HepG2 (cell line): ENCODE results near the gene CST3. TPM values are rescaled to one million over a fixed set of nuclear protein-coding genes. Genes with fewer than 3 reads are reported as not detected.
"Not testable (repeated sequence)": the region's sequence is repeated elsewhere in the genome, so short reads cannot be mapped to it uniquely, and the experiment has no call there.

Experiments used
- ARNTL ChIP-seq: sonication (generic); formaldehyde crosslinking; IDR thresholded peaks from 2 replicates; pipeline ENCODE4 v1.4.0; 2020; ENCODE audit warnings: mild to moderate bottlenecking, missing genetic modification reagents
- BRCA1 ChIP-seq: sonication (generic); formaldehyde crosslinking; IDR thresholded peaks from 2 replicates; pipeline ENCODE4 v1.4.0; 2020; ENCODE audit warnings: missing genetic modification reagents
- DNMT1 ChIP-seq: sonication (generic); formaldehyde crosslinking; IDR thresholded peaks from 2 replicates; pipeline ENCODE4 v1.5.1; 2020; ENCODE audit warnings: mild to moderate bottlenecking, missing genetic modification reagents
- EP300 ChIP-seq, 3 experiments: sonication (generic) in 1 of 3; formaldehyde crosslinking in 1 of 3; IDR thresholded peaks; 2 replicates each; pipeline versions ENCODE4 v1.5.1 to v1.6.1; 2011 to 2020; ENCODE audit warnings: low read depth in 2 of 3, low read length in 2 of 3, borderline replicate concordance in 1 of 3, improper control_type of control experiment in 1 of 3, mild to moderate bottlenecking in 1 of 3, missing genetic modification reagents in 1 of 3, moderate library complexity in 1 of 3
- FOXA3 ChIP-seq: IDR thresholded peaks from 2 replicates; pipeline ENCODE4 v1.6.1; 2016; ENCODE audit warnings: missing genetic modification reagents, missing compliant biosample characterization
- GTF3A ChIP-seq: sonication (generic); formaldehyde crosslinking; conservative IDR thresholded peaks from 2 replicates; pipeline ENCODE4 v1.4.0; 2020; ENCODE audit warnings: mild to moderate bottlenecking, missing genetic modification reagents
- HMGXB4 ChIP-seq, 2 experiments: sonication (generic) in 1 of 2; formaldehyde crosslinking in 1 of 2; IDR thresholded peaks; 2 replicates each; pipeline versions ENCODE4 v1.4.0 to v1.6.1; 2018 to 2020; ENCODE audit warnings: missing genetic modification reagents in 2 of 2, borderline replicate concordance in 1 of 2, low read depth in 1 of 2, mild to moderate bottlenecking in 1 of 2, missing biosample characterization in 1 of 2
- HNF1A ChIP-seq, 2 experiments: sonication (generic) in 1 of 2; formaldehyde crosslinking in 1 of 2; IDR thresholded peaks; 2 replicates each; pipeline versions ENCODE4 v1.4.0 to v1.6.1; 2016 to 2020; ENCODE audit warnings: borderline replicate concordance in 1 of 2, low read depth in 1 of 2, mild to moderate bottlenecking in 1 of 2, missing genetic modification reagents in 1 of 2
- JUN ChIP-seq: sonication (generic); formaldehyde crosslinking; IDR thresholded peaks from 2 replicates; pipeline ENCODE4 v1.4.0; 2020; ENCODE audit warnings: mild to moderate bottlenecking, missing genetic modification reagents
- KDM2A ChIP-seq: sonication (generic); formaldehyde crosslinking; IDR thresholded peaks from 2 replicates; pipeline ENCODE4 v1.4.0; 2020; ENCODE audit warnings: low read depth, missing genetic modification reagents, borderline replicate concordance
- ONECUT2 ChIP-seq: sonication (generic); formaldehyde crosslinking; IDR thresholded peaks from 2 replicates; pipeline ENCODE4 v1.4.0; 2020; ENCODE audit warnings: missing genetic modification reagents
- PAX8 ChIP-seq: sonication (generic); formaldehyde crosslinking; IDR thresholded peaks from 2 replicates; pipeline ENCODE4 v1.8.0; 2022; ENCODE audit warnings: mild to moderate bottlenecking, missing genetic modification reagents, borderline replicate concordance
- SMAD1 ChIP-seq: sonication (generic); formaldehyde crosslinking; IDR thresholded peaks from 2 replicates; pipeline ENCODE4 v1.4.0; 2020; ENCODE audit warnings: missing genetic modification reagents, low read depth, mild to moderate bottlenecking, borderline replicate concordance
- SOX5 ChIP-seq: IDR thresholded peaks from 2 replicates; pipeline ENCODE4 v1.6.1; 2016; ENCODE audit warnings: borderline replicate concordance
- TARDBP ChIP-seq: sonication (generic); formaldehyde crosslinking; IDR thresholded peaks from 2 replicates; pipeline ENCODE4 v1.8.0; 2022; ENCODE audit warnings: mild to moderate bottlenecking, missing genetic modification reagents
- ZNF350 ChIP-seq: sonication (generic); formaldehyde crosslinking; IDR thresholded peaks from 2 replicates; pipeline ENCODE4 v1.4.0; 2020; ENCODE audit warnings: mild to moderate bottlenecking, low read depth, missing genetic modification reagents, borderline replicate concordance
- ZNF431 ChIP-seq: sonication (generic); formaldehyde crosslinking; IDR thresholded peaks from 2 replicates; pipeline ENCODE4 v1.9.0; 2022; ENCODE audit warnings: missing genetic modification reagents, low read depth, mild to moderate bottlenecking, borderline replicate concordance
- ZNF644 ChIP-seq: IDR thresholded peaks from 2 replicates; pipeline ENCODE4 v1.6.1; 2016; ENCODE audit warnings: low read depth
- ZNF720 ChIP-seq: sonication (generic); formaldehyde crosslinking; IDR thresholded peaks from 2 replicates; pipeline ENCODE4 v1.4.0; 2020; ENCODE audit warnings: missing genetic modification reagents
- ZNF777 ChIP-seq: sonication (generic); formaldehyde crosslinking; IDR thresholded peaks from 2 replicates; pipeline ENCODE4 v1.4.0; 2020; ENCODE audit warnings: missing genetic modification reagents
- ZSCAN9 ChIP-seq: IDR thresholded peaks from 2 replicates; pipeline ENCODE4 v1.6.1; 2016; ENCODE audit warnings: borderline replicate concordance
- polyA plus RNA-seq, 8 experiments: library from polyadenylated mRNA; depleted of rRNA in 3 of 8; stranded (reverse) in 7 of 8; unstranded in 1 of 8; fragments of >200 nt; fragmentation: Illumina TruSeq in 4 of 8; extraction: Trizol in 4 of 8; gene quantifications; 2 replicates each; pipeline versions ENCODE4 v1.2.1 to v1.2.3, GENCODE V29; 2011 to 2016; ENCODE audit warnings: low read depth in 4 of 8, missing spikeins in 1 of 8, mixed read lengths in 1 of 8; ENCODE audit not compliant: insufficient read depth in 1 of 8
- total RNA-seq, 5 experiments: library from RNA; depleted of rRNA; stranded (reverse); fragments of >200 nt; fragmentation: Illumina TruSeq; extraction: Trizol; gene quantifications; 2 replicates each; pipeline ENCODE4 v1.2.3, GENCODE V29; 2016; ENCODE audit warnings: low read depth in 1 of 5

Gene CST3
- total and polyA plus RNA-seq, 2 of the 13 experiments (the other 11 are each of a cell fraction or from before 2014, with no cell fraction given), result 690 to 1,005 TPM

- peak; percentile 87; the same call in 1 of the 2 replicates for TF ChIP-seq GTF3A
- TF ChIP-seq ZNF350 (CRISPR knock-in tag), result peak; percentile 83; the same call in 1 of the 2 replicates
- peak; percentile 88; the same call in 1 of the 2 replicates for TF ChIP-seq PAX8 (CRISPR knock-in tag)
- peak; percentile 86; the same call in 1 of the 2 replicates for TF ChIP-seq JUN (CRISPR knock-in tag)
- peak; percentile 72; the same call in 1 of the 2 replicates for TF ChIP-seq DNMT1 (CRISPR knock-in tag)
- TF ChIP-seq ZNF644 (CRISPR knock-in tag), result peak; percentile 88
- peak; percentile 64; the same call in 1 of the 2 replicates for TF ChIP-seq ZSCAN9 (CRISPR knock-in tag)
- TF ChIP-seq EP300 (IDR thresholded peaks at IDR 0.05; ENCODE audit: low read depth in 2 of 2, low read length in 2 of 2), result peak in 1 of 2 experiments; percentile 30; a peak in 1 of 4 replicates
- TF ChIP-seq EP300 (CRISPR knock-in tag; IDR thresholded peaks at IDR 0.05; ENCODE audit: borderline replicate concordance), result peak; percentile 55; the same call in 1 of the 2 replicates
- TF ChIP-seq HMGXB4 (CRISPR knock-in tag; IDR thresholded peaks at IDR 0.05; ENCODE audit: borderline replicate concordance in 1 of 2, low read depth in 1 of 2), result peak; percentile 61 to 66; a peak in 2 of 4 replicates
- TF ChIP-seq HNF1A (IDR thresholded peaks at IDR 0.05; ENCODE audit: low read depth), result not testable (repeated sequence)
- peak; percentile 56; the same call in 1 of the 2 replicates for TF ChIP-seq HNF1A (CRISPR knock-in tag; IDR thresholded peaks at IDR 0.05; ENCODE audit: borderline replicate concordance)
- TF ChIP-seq SOX5 (CRISPR knock-in tag), result peak; percentile 80
- peak; percentile 57 for TF ChIP-seq ZNF777 (CRISPR knock-in tag)
- peak; percentile 44; the same call in 1 of the 2 replicates for TF ChIP-seq ARNTL (CRISPR knock-in tag)
- peak; percentile 86 for TF ChIP-seq ONECUT2 (CRISPR knock-in tag)
- TF ChIP-seq FOXA3, result peak; percentile 92
- peak; percentile 86 for TF ChIP-seq KDM2A (CRISPR knock-in tag)
- TF ChIP-seq TARDBP, result peak; percentile 73; the same call in 1 of the 2 replicates
- peak; percentile 49; the same call in 1 of the 2 replicates for TF ChIP-seq ZNF431
- TF ChIP-seq BRCA1 (CRISPR knock-in tag), result peak; percentile 40; the same call in 1 of the 2 replicates
- 0 out of 2 replicates have a peak, but pooled peaks have one; percentile 21 for TF ChIP-seq SMAD1 (CRISPR knock-in tag)
- TF ChIP-seq ZNF720 (CRISPR knock-in tag), result 0 out of 2 replicates have a peak, but pooled peaks have one; percentile 64
Observed at GRCh38 chr20:23620670-23621386, 16.9 kb downstream of the CST3 start (continued).
